Body of pancreas (tissue), 4 donors: ENCODE results near the gene ROR1. TPM values are rescaled to one million over a fixed set of nuclear protein-coding genes. Genes with fewer than 3 reads are reported as not detected.

Source experiments
- ATAC-seq: fragments of 150-250 bp; one replicate; pipeline ENCODE4 v1.9.1; 2016
- DNase-seq, 4 donors: peaks; one replicate each; pipeline ENCODE4 v3.0.0-alpha.2; 2019
- H3K27ac ChIP-seq, 4 donors: fragments of 200-600 bp; sonication (generic); 1 replicate in 3 of 4; 2 replicates in 1 of 4; pipeline versions ENCODE4 v1.5.1 to v1.6.1; 2016 to 2019; ENCODE audit warnings: mild to moderate bottlenecking in 1 of 4, mixed read lengths in 1 of 4, moderate library complexity in 1 of 4
- H3K27me3 ChIP-seq, 2 donors: fragments of 200-600 bp; sonication (generic); one replicate each; pipeline ENCODE4 v1.6.0; 2016; ENCODE audit warnings: mild to moderate bottlenecking in 1 of 2
- H3K36me3 ChIP-seq, 2 donors: fragments of 200-600 bp; sonication (generic); replicated peaks in 1 of 2; 2 replicates each; pipeline ENCODE4 v1.5.1; 2016; ENCODE audit warnings: low read depth in 2 of 2; ENCODE audit not compliant: insufficient read depth in 1 of 2
- H3K4me1 ChIP-seq: fragments of 200-600 bp; sonication (generic); one replicate; pipeline ENCODE4 v1.6.0; 2016
- H3K4me3 ChIP-seq, 2 donors: fragments of 200-600 bp; sonication (generic); 1 replicate in 1 of 2; 2 replicates in 1 of 2; pipeline ENCODE4 v1.5.1; 2016 to 2019
- H3K9me3 ChIP-seq, 3 donors: fragments of 200-600 bp; sonication (generic); 1 replicate in 2 of 3; 2 replicates in 1 of 3; pipeline ENCODE4 v1.5.1; 2016
- CTCF ChIP-seq, 7 experiments: fragments of 450-650 bp in 4 of 7; fragments of 200-600 bp in 3 of 7; sonication (generic) in 3 of 7; IDR thresholded peaks; one replicate each; pipeline ENCODE4 v1.5.1; 2016 to 2019; ENCODE audit warnings: antibody characterized with exemption in 7 of 7
- POLR2A ChIP-seq, 3 donors: fragments of 450-650 bp; IDR thresholded peaks; one replicate each; pipeline ENCODE4 v1.6.1; 2016; ENCODE audit warnings: antibody characterized with exemption in 3 of 3, mild to moderate bottlenecking in 2 of 3
- WGBS, 2 donors: methylation state at CpG; one replicate each; pipeline ENCODE4 v1.1.5; 2017; 5-methylcytosine and 5-hydroxymethylcytosine counted together
- intact Hi-C: fragments of 100-400 bp; cut with DNase I; formaldehyde crosslinking; loops from one replicate; pipeline ENCODE4 v1.15.1; 2023
- total RNA-seq, 2 donors: library from RNA; depleted of rRNA; stranded (reverse); fragments of >200 nt; gene quantifications; one replicate each; pipeline ENCODE4 v1.1.0, GENCODE V29; 2016

ROR1 gene
- total RNA-seq, 2 donors from 2014 or later: 26.7 to 56.0 TPM

GRCh38 chr1:64059556-64059955 lies 285.7 kb downstream of the ROR1 start:
- H3K4me3 ChIP-seq: no peak overlapping the region
- intact Hi-C loops: no loop called here
- H3K27me3 ChIP-seq: no peaks in the 10 kb centered on the region
- 95 to 99% methylated on average over 4 of the region's 4 CpGs for WGBS, 2 donors
- H3K27ac ChIP-seq: no peak overlapping the region
- H3K9me3 ChIP-seq: no peaks in the 10 kb centered on the region
- H3K4me1 ChIP-seq: peaks cover 9% of the 10 kb centered on the region
- no peaks in the 10 kb centered on the region for H3K36me3 ChIP-seq
- DNase-seq (no peak), ATAC-seq (no peak)
- TF ChIP-seq POLR2A (IDR thresholded peaks at IDR 0.05) (no peak), CTCF (IDR thresholded peaks at IDR 0.05) (no peak)

- H3K9me3 ChIP-seq: no peaks in the 10 kb centered on the region
- H3K27ac ChIP-seq: no peak overlapping the region
- H3K4me3 ChIP-seq: no peak overlapping the region
- TF ChIP-seq POLR2A (IDR thresholded peaks at IDR 0.05) (no peak), CTCF (IDR thresholded peaks at IDR 0.05) (no peak)
- DNase-seq (no peak), ATAC-seq (no peak)
- intact Hi-C loops: no loop called here
- WGBS, 2 donors: 66 to 72% methylated on average over 2 of the region's 2 CpGs
- H3K36me3 ChIP-seq: no peaks in the 10 kb centered on the region
- no peaks in the 10 kb centered on the region for H3K27me3 ChIP-seq
- H3K4me1 ChIP-seq: peaks cover 9% of the 10 kb centered on the region
These were observed 286.9 kb downstream of the ROR1 start for GRCh38 chr1:64060611-64061302.

GRCh38 chr1:64061430-64062104 lies 287.8 kb downstream of the ROR1 start:
- ATAC-seq (no peak), DNase-seq (no peak)
- 75 to 88% methylated on average over 2 of the region's 2 CpGs for WGBS, 2 donors
- Histone ChIP-seq H3K4me1 (peaks cover 9% of the 10 kb centered on the region), H3K27me3 (no peaks in the 10 kb centered on the region), H3K36me3 (no peaks in the 10 kb centered on the region), H3K27ac (no peak overlapping the region), H3K4me3 (no peak overlapping the region), H3K9me3 (no peaks in the 10 kb centered on the region)
- intact Hi-C loops: no loop called here
- TF ChIP-seq POLR2A (IDR thresholded peaks at IDR 0.05) (no peak), CTCF (IDR thresholded peaks at IDR 0.05) (no peak)

GRCh38 chr1:64062529-64062928 lies 288.7 kb downstream of the ROR1 start:
- no peak for ATAC-seq
- DNase-seq: no peak

More at GRCh38 chr1:64062529-64062928, 288.7 kb downstream of the ROR1 start:
- TF ChIP-seq POLR2A (IDR thresholded peaks at IDR 0.05): no peak
- TF ChIP-seq CTCF (IDR thresholded peaks at IDR 0.05): no peak
- intact Hi-C loops: no loop called here
- 71 to 77% methylated on average over 6 of the region's 6 CpGs for WGBS, 2 donors
- Histone ChIP-seq H3K27me3 (no peaks in the 10 kb centered on the region), H3K36me3 (no peaks in the 10 kb centered on the region), H3K27ac (no peak overlapping the region), H3K4me3 (no peak overlapping the region), H3K9me3 (no peaks in the 10 kb centered on the region), H3K4me1 (peaks cover 9% of the 10 kb centered on the region)
